ENCODE results near the gene MAPK8. TPM values are rescaled to one million over a fixed set of nuclear protein-coding genes. Genes with fewer than 3 reads are reported as not detected.

MAPK8 gene
- total and polyA plus RNA-seq, 12 donors: 7.4 to 41.9 (median 30.0) TPM

- DNase-seq (no peak), ATAC-seq (no peak)
- 62 to 77% methylated on average over 2 of the region's 2 CpGs for WGBS, 2 donors
- no peaks in the 10 kb centered on the region for H3K36me3 ChIP-seq
- no peaks in the 10 kb centered on the region for H3K9me3 ChIP-seq
- peaks cover 0 to 68% (median 42%) of the 10 kb centered on the region in 9 donors for H3K4me1 ChIP-seq
- peak overlapping the region in 1 of 10 donors; percentile 1 for H3K27ac ChIP-seq
- no peak overlapping the region for H3K4me3 ChIP-seq
- intact Hi-C loops (cut with DNase I): loop anchor here in 8 of 10 donors (5.0 to 10.0 kb wide), 6 partner anchors 56 to 296 kb away; no protein-coding TSS in a partner anchor
- no peaks in the 10 kb centered on the region for H3K27me3 ChIP-seq
- TF ChIP-seq CTCF (IDR thresholded peaks at IDR 0.05): no peak
Measured at GRCh38 chr10:48361176-48361575, 54.7 kb downstream of the MAPK8 start.

- ATAC-seq (peak in 7 of 8 donors; percentile 51 to 88 (median 73)), DNase-seq (peak in 1 of 2 donors; percentile 52)
- Histone ChIP-seq H3K27ac (peak overlapping the region in 6 of 10 donors; percentile 3 to 71 (median 42)), H3K4me1 (peaks cover 0 to 60% (median 43%) of the 10 kb centered on the region in 9 donors), H3K27me3 (no peaks in the 10 kb centered on the region), H3K36me3 (no peaks in the 10 kb centered on the region), H3K4me3 (no peak overlapping the region), H3K9me3 (no peaks in the 10 kb centered on the region)
- intact Hi-C loops (cut with DNase I): loop anchor here in 9 of 10 donors (1.0 to 10.0 kb wide), 9 partner anchors 54 to 294 kb away; no protein-coding TSS in a partner anchor
- TF ChIP-seq CTCF (IDR thresholded peaks at IDR 0.05): peak; percentile 50 to 85 (median 74)
- 33 to 39% methylated on average over 5 of the region's 5 CpGs for WGBS, 2 donors
Measured at GRCh38 chr10:48363617-48364355, 57.3 kb downstream of the MAPK8 start.

- ATAC-seq (peak in 5 of 8 donors; percentile 79 to 86 (median 81)), DNase-seq (peak in 1 of 2 donors; percentile 28)
Measured at GRCh38 chr10:48364659-48365405, 58.4 kb downstream of the MAPK8 start.

More at GRCh38 chr10:48364659-48365405, 58.4 kb downstream of the MAPK8 start:
- H3K9me3 ChIP-seq: no peaks in the 10 kb centered on the region
- peak overlapping the region in 6 of 10 donors; percentile 3 to 71 (median 42) for H3K27ac ChIP-seq
- no peaks in the 10 kb centered on the region for H3K36me3 ChIP-seq
- H3K4me3 ChIP-seq: peak overlapping the region in 1 of 10 donors; percentile 9
- H3K27me3 ChIP-seq: no peaks in the 10 kb centered on the region
- 35 to 40% methylated on average over 3 of the region's 3 CpGs for WGBS, 2 donors
- H3K4me1 ChIP-seq: peaks cover 0 to 53% (median 35%) of the 10 kb centered on the region in 9 donors
- intact Hi-C loops (cut with DNase I): loop anchor here in 9 of 10 donors (2.0 to 10.0 kb wide), 8 partner anchors 52 to 292 kb away; no protein-coding TSS in a partner anchor
- TF ChIP-seq CTCF (IDR thresholded peaks at IDR 0.05): no peak
